ENCODE data around the gene SGK1.

GRCh38 chr6:134187154-134187553 is 130.8 kb downstream of the SGK1 start:
- TF ChIP-seq, protein P1, sequence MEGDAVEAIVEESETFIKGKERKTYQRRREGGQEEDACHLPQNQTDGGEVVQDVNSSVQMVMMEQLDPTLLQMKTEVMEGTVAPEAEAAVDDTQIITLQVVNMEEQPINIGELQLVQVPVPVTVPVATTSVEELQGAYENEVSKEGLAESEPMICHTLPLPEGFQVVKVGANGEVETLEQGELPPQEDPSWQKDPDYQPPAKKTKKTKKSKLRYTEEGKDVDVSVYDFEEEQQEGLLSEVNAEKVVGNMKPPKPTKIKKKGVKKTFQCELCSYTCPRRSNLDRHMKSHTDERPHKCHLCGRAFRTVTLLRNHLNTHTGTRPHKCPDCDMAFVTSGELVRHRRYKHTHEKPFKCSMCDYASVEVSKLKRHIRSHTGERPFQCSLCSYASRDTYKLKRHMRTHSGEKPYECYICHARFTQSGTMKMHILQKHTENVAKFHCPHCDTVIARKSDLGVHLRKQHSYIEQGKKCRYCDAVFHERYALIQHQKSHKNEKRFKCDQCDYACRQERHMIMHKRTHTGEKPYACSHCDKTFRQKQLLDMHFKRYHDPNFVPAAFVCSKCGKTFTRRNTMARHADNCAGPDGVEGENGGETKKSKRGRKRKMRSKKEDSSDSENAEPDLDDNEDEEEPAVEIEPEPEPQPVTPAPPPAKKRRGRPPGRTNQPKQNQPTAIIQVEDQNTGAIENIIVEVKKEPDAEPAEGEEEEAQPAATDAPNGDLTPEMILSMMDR (IDR thresholded peaks at IDR 0.05), result no peak
- no peak for TF ChIP-seq POLR2A (IDR thresholded peaks at IDR 0.05)

Data from Peyer's patch (tissue), 4 donors.